ENCODE data around the gene CFAP161. TPM values are rescaled to one million over a fixed set of nuclear protein-coding genes. Genes with fewer than 3 reads are reported as not detected.
A peak's percentile ranks its signal among the peaks of the same experiment; 100 is the strongest.

Gene CFAP161
- total RNA-seq, 1 donor from 2014 or later = not detected

DNA sequence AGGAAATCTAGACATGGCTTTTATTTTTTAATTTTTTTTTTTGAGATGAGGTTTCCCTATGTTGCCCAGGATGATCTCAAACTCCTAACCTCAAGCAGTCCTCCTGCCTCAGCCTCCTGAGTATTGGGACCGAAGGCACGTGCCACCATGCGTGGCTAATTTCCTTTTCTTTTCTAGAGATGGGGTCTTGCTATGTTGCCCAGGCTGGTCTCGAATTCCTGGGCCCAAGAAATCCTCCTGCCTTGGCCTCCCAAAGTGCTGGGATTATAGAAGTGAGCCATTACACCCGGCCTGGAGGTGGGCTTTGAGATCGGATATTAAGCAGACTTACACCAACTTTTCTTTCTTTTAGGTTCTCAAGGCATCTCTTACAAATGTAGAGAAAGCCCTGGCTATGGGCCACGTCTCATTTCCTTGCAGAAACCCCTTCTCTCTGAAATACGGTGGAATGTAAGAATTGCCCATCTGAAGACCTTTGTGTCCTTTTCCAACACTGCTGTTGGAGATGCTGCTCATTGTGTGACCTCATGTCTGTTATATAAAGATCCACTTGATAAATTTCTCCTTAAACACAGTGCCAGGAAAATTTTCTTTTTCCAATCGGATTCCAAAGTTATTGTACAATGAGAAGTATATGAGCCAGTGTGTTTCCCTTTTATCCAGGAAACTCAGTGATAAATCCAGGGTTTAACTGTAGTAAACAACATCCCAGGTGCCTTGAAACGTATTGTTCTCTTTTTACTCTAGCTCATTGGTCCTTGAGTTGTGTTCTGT, 36.8 kb upstream of the CFAP161 start:
- no peak for DNase-seq (ENCODE audit: low spot score)
- H3K4me1 Mint-ChIP-seq (ENCODE audit: low read depth) = peaks cover 8% of the 10 kb centered on the region
- intact Hi-C loops (cut with micrococcal nuclease) = no loop called here
- H3K36me3 Mint-ChIP-seq (ENCODE audit: low read depth) = no peaks in the 10 kb centered on the region
- peaks cover 49% of the 10 kb centered on the region for H3K27me3 Mint-ChIP-seq (ENCODE audit: low read depth)
- H3K4me3 Mint-ChIP-seq (ENCODE audit: low read depth) = no peak overlapping the region
- no peaks in the 10 kb centered on the region for H3K9me3 Mint-ChIP-seq
- H3K27ac Mint-ChIP-seq = no peak overlapping the region

DNA sequence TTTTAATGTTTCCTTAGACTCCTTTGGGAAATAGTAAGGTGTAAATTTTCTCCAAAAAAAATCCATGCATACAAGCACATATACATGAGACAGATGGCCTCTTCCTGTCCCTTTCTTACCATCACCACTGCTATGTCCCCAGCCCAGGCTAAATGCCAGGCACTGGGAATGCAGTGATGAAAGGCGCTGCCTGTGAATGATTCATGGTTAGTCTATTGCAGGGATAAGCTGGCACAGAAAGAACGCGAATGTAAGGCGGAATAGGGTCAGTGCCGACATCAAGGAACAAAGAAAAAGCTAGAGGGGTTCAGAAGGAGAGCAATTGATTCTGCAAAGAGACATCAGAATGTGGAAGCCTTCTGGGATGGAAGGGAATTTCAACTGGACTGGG, 36.2 kb upstream of the CFAP161 start:
- no peak overlapping the region for H3K4me3 Mint-ChIP-seq (ENCODE audit: low read depth)

DNA sequence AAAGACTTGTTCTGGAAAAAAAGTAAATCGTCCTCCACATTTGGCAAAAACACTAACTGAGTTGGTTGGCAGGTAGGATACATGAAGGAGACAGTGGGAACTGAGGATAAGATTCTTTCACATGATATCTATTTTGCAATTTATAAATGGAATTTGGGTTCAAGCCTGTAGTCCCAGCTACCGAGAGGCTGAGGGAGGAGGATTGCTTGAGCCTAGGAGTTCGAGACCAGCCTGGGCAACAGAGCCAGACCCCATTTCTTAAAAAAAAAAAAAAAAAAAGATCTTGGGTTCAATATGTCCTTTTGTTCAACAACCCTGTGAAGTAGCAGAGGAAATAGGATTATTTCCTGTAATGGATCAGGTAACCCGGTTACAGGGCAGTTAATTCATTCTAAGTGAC, 35.7 kb upstream of the CFAP161 start:
- intact Hi-C loops (cut with micrococcal nuclease) = no loop called here
- H3K4me3 Mint-ChIP-seq (ENCODE audit: low read depth) = no peak overlapping the region
- DNase-seq (ENCODE audit: low spot score) = no peak
- H3K27ac Mint-ChIP-seq = no peak overlapping the region
- H3K27me3 Mint-ChIP-seq (ENCODE audit: low read depth) = peaks cover 49% of the 10 kb centered on the region
- no peaks in the 10 kb centered on the region for H3K36me3 Mint-ChIP-seq (ENCODE audit: low read depth)
- peaks cover 6% of the 10 kb centered on the region for H3K4me1 Mint-ChIP-seq (ENCODE audit: low read depth)
- no peaks in the 10 kb centered on the region for H3K9me3 Mint-ChIP-seq

More for the DNA sequence above, 36.2 kb upstream of the CFAP161 start:
- H3K27me3 Mint-ChIP-seq (ENCODE audit: low read depth) = peaks cover 48% of the 10 kb centered on the region
- DNase-seq (ENCODE audit: low spot score) = no peak
- peaks cover 6% of the 10 kb centered on the region for H3K4me1 Mint-ChIP-seq (ENCODE audit: low read depth)
- H3K9me3 Mint-ChIP-seq = no peaks in the 10 kb centered on the region
- intact Hi-C loops (cut with micrococcal nuclease) = no loop called here
- H3K36me3 Mint-ChIP-seq (ENCODE audit: low read depth) = no peaks in the 10 kb centered on the region
- H3K27ac Mint-ChIP-seq = no peak overlapping the region

DNA sequence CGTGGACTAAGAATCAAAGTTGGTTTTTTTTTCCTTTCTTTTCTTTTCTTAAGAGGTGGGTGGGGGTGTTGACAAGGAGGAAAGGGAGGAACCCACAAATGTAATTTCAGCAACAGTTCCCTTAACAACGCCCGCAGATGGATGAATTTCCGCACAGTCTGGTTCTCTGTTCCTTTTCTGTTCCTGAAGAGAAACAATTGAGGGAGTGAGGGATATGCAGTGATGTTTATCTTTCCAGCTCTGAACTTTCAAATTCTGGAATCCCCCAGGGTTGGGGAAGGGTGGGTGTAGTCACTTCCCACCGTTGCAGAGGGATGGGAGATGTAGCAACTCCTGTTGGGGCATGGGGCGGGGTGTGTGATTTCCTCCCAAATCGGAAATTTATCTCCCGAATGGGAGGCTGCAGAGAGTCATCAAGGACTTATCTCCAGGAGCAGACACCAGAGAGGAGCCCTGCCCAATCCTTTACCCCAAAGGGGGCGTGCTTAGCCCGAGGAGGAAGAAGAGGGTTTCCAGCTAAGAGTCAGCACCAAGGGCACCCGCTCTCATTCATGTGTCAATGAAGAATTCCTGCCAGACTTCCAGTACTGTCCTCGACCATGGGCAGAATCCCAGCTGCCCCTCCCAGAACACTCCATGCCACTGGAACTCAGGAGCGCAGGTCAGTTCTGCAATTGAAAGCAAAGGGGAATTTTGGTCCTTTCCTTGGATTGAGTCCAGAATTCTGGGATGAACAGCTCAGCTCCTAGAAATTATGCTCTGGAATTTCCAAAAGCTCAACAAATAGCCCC, 35.0 kb upstream of the CFAP161 start:
- no peak overlapping the region for H3K27ac Mint-ChIP-seq
- no peak overlapping the region for H3K4me3 Mint-ChIP-seq (ENCODE audit: low read depth)
- H3K36me3 Mint-ChIP-seq (ENCODE audit: low read depth) = no peaks in the 10 kb centered on the region
- intact Hi-C loops (cut with micrococcal nuclease) = no loop called here
- no peaks in the 10 kb centered on the region for H3K9me3 Mint-ChIP-seq
- H3K27me3 Mint-ChIP-seq (ENCODE audit: low read depth) = peaks cover 52% of the 10 kb centered on the region
- H3K4me1 Mint-ChIP-seq (ENCODE audit: low read depth) = peaks cover 6% of the 10 kb centered on the region
- no peak for DNase-seq (ENCODE audit: low spot score)

DNA sequence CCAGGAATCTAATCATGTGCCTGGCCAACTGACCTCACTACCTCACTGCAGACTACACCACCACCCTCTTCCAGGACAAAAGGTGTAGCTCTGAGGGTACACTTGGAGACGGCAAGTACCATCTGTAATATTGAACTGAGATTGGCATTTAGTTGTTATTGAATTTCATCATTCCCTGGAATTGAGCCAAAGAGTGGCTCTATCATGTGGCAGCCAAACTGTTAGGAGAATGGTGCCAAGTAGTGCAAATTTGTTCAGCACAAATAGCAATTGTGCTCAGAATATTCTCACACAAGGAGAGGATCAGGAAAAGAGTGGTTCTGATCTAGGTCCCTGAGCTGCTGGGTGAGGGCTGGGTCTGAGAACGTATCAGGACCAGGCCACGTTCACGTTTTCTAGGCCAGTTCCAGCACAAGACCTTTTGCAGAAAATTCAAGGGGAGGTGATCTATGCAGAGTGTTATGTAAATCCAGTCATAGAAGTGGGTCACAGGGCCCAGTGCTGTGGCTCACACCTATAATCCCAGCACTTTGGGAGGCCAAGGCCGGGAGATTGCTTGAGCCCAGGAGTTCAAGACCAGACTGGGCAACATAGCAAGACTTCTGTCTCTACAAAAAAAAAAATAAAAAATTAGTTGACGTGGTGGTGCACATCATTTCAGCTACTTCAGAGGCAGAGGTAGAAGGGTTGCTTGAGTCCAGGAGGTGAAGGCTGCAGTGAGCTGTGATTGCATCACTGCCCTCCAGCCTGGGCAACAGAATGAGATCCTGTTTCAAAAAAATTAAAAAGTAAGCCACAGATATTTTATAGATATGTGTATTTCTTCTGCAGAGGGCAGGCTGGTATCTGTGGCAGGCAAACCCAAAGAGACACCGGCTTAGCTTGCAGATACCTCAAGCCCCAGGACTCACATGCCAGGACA, 31.9 kb upstream of the CFAP161 start:
- Mint-ChIP-seq H3K36me3 (ENCODE audit: low read depth) (no peaks in the 10 kb centered on the region), H3K4me3 (ENCODE audit: low read depth) (no peak overlapping the region), H3K27ac (no peak overlapping the region), H3K9me3 (no peaks in the 10 kb centered on the region), H3K27me3 (ENCODE audit: low read depth) (peaks cover 59% of the 10 kb centered on the region), H3K4me1 (ENCODE audit: low read depth) (peaks cover 11% of the 10 kb centered on the region)
- DNase-seq (ENCODE audit: low spot score) = no peak
- intact Hi-C loops (cut with micrococcal nuclease) = no loop called here

DNA sequence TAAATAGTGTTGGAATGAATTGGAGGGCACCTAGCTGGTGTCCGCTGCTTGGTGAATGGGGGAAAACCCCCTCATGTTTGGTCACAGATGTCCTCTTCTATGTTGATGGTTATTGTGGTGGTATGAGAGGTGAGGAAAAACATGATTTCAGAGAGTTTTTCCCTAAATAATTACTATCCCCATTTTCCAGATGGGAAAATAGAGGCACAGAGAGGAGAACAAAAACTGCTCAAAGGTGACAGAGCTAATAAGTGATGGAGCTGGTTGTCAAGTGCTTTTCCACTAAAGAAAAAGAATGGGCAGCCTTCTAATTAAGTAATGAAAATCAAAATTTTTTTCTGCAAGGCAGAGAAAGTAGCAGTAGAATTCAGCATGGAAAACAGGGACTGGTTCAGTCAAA, 30.2 kb upstream of the CFAP161 start:
- intact Hi-C loops (cut with micrococcal nuclease) = no loop called here
- no peak for DNase-seq (ENCODE audit: low spot score)
- Mint-ChIP-seq H3K36me3 (ENCODE audit: low read depth) (no peaks in the 10 kb centered on the region), H3K27ac (no peak overlapping the region), H3K4me3 (ENCODE audit: low read depth) (no peak overlapping the region), H3K9me3 (no peaks in the 10 kb centered on the region), H3K4me1 (ENCODE audit: low read depth) (peaks cover 9% of the 10 kb centered on the region), H3K27me3 (ENCODE audit: low read depth) (peaks cover 53% of the 10 kb centered on the region)

DNA sequence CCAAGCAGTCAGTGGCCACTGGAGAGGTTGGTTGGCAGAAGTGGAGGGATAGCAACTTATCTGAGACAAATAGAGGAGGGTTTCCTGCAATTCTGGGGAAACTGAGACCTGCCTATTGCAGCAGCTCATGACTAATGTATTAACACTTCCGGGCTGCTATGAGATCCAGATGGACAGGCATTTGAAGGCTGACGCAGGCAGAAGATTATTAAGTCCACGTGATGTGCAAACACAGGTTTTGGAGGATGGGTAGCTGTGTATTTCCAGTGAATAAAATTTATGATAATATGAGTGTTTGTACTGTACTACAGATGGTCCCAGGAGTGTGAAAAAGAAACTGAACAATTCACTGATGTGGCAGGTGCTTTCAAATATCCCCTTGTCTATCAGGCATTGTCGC, 28.5 kb upstream of the CFAP161 start:
- peaks cover 58% of the 10 kb centered on the region for H3K27me3 Mint-ChIP-seq (ENCODE audit: low read depth)
- no peaks in the 10 kb centered on the region for H3K36me3 Mint-ChIP-seq (ENCODE audit: low read depth)
- no peak overlapping the region for H3K4me3 Mint-ChIP-seq (ENCODE audit: low read depth)
- DNase-seq (ENCODE audit: low spot score) = no peak
- no peak overlapping the region for H3K27ac Mint-ChIP-seq
- intact Hi-C loops (cut with micrococcal nuclease) = loop anchor here (5.0 kb wide), 2 partner anchors 128 to 297 kb away; no protein-coding TSS in a partner anchor
- H3K9me3 Mint-ChIP-seq = no peaks in the 10 kb centered on the region
- peaks cover 6% of the 10 kb centered on the region for H3K4me1 Mint-ChIP-seq (ENCODE audit: low read depth)

DNA sequence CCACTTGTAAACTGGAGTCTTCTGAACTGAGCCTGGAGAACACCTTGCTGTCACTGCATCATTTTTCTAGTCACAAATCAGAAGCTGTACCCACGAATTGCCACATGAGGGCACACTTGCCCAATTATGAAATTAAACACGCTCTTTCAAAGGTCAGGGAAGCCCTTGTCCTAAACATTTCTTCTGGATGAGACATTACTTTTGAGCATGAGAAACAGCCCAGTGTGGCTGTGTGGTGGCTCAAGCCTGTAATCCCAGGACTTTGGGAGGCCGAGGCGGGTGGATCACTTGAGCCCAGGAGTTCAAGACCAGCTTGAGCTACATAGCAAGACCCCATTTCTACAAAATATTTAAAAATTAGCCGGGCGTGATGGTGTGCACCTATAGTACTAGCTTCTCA, 27.5 kb upstream of the CFAP161 start:
- DNase-seq (ENCODE audit: low spot score) = peak; percentile 30
- Mint-ChIP-seq H3K27me3 (ENCODE audit: low read depth) (peaks cover 63% of the 10 kb centered on the region), H3K36me3 (ENCODE audit: low read depth) (no peaks in the 10 kb centered on the region), H3K27ac (no peak overlapping the region), H3K4me3 (ENCODE audit: low read depth) (no peak overlapping the region), H3K9me3 (no peaks in the 10 kb centered on the region), H3K4me1 (ENCODE audit: low read depth) (peaks cover 10% of the 10 kb centered on the region)
- intact Hi-C loops (cut with micrococcal nuclease) = loop anchor here (1.0 to 5.0 kb wide), 4 partner anchors 110 to 296 kb away; no protein-coding TSS in a partner anchor

DNA sequence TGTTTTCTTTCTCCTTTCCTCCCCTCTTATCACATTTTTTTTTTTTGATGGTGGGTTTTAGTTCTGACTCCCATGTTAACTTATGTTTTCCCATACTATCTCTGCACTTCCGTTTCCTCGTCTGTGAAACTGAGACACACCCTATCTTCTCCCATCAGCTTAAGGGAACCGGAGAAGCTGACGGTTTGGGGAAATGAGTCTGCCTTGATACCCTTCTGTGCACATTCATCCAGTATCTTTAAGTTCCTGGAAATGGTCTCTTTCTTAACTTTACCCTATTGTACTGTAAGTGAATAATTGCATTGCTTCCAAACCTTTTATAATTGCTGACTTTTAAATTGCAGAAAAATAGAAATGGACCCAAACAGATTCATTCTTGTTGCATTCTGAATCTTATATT, 26.2 kb upstream of the CFAP161 start:
- Mint-ChIP-seq H3K4me1 (ENCODE audit: low read depth) (peaks cover 11% of the 10 kb centered on the region), H3K27ac (no peak overlapping the region), H3K4me3 (ENCODE audit: low read depth) (no peak overlapping the region), H3K36me3 (ENCODE audit: low read depth) (no peaks in the 10 kb centered on the region), H3K9me3 (no peaks in the 10 kb centered on the region), H3K27me3 (ENCODE audit: low read depth) (peaks cover 62% of the 10 kb centered on the region)
- no peak for DNase-seq (ENCODE audit: low spot score)
- intact Hi-C loops (cut with micrococcal nuclease) = loop anchor here (5.0 kb wide), 2 partner anchors 131 to 294 kb away; no protein-coding TSS in a partner anchor

DNA sequence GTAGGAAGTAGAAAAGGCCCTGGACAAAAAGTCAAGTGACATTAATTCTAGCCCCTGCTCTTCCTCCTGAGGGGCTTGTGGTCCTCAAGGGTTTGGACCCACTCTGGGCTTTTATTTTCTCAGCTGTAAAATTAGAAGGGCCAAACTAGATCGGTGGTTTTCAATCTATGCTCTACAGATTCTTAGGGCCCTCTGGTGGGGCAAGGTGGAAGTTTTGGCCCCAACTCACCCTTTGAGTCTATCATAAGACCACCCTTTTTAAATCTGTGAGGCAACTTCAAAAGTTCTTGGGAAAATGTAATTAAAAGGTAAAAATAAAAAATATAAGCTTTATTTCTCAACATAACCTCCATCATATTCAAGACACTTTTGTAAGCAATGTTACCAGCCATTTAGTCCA, 25.6 kb upstream of the CFAP161 start:
- no peak overlapping the region for H3K4me3 Mint-ChIP-seq (ENCODE audit: low read depth)
- DNase-seq (ENCODE audit: low spot score) = no peak
- peaks cover 61% of the 10 kb centered on the region for H3K27me3 Mint-ChIP-seq (ENCODE audit: low read depth)
- H3K9me3 Mint-ChIP-seq = no peaks in the 10 kb centered on the region
- H3K27ac Mint-ChIP-seq = no peak overlapping the region
- H3K4me1 Mint-ChIP-seq (ENCODE audit: low read depth) = peaks cover 11% of the 10 kb centered on the region
- no peaks in the 10 kb centered on the region for H3K36me3 Mint-ChIP-seq (ENCODE audit: low read depth)
- intact Hi-C loops (cut with micrococcal nuclease) = loop anchor here (5.0 kb wide), 2 partner anchors 131 to 294 kb away; no protein-coding TSS in a partner anchor

DNA sequence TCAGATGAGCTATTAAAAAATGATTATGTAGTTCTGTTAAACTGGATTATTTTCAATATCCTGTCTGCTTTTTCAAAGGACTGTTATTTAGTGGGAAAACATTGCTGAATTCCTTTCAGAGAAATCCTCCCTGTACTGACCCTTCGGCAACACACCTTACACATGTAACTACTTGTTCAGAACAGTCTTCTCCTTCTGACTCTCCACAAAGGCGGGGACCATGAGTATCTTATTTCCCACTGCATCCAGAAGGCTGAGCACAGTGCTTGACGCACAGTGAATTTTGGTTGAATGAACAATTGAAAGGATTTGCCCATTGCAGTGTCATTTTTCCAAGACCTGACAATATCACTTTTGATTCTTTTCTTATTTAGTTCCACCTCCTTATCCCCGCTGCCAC, 23.1 kb upstream of the CFAP161 start:
- H3K4me1 Mint-ChIP-seq (ENCODE audit: low read depth) = peaks cover 11% of the 10 kb centered on the region
- intact Hi-C loops (cut with micrococcal nuclease) = no loop called here
- H3K9me3 Mint-ChIP-seq = no peaks in the 10 kb centered on the region

More for the DNA sequence above, 23.1 kb upstream of the CFAP161 start:
- no peak for DNase-seq (ENCODE audit: low spot score)
- peaks cover 52% of the 10 kb centered on the region for H3K27me3 Mint-ChIP-seq (ENCODE audit: low read depth)
- H3K36me3 Mint-ChIP-seq (ENCODE audit: low read depth) = no peaks in the 10 kb centered on the region
- H3K4me3 Mint-ChIP-seq (ENCODE audit: low read depth) = no peak overlapping the region
- H3K27ac Mint-ChIP-seq = no peak overlapping the region
